GM12801 (cell line): ENCODE data around the gene GON4L.

ENCODE experiments used
- CTCF ChIP-seq: IDR thresholded peaks from one replicate; pipeline ENCODE4 v1.5.1; 2011; ENCODE audit warnings: control low read depth; ENCODE audit not compliant: insufficient read length; ENCODE audit errors: extremely low read depth

The GON4L gene

DNA sequence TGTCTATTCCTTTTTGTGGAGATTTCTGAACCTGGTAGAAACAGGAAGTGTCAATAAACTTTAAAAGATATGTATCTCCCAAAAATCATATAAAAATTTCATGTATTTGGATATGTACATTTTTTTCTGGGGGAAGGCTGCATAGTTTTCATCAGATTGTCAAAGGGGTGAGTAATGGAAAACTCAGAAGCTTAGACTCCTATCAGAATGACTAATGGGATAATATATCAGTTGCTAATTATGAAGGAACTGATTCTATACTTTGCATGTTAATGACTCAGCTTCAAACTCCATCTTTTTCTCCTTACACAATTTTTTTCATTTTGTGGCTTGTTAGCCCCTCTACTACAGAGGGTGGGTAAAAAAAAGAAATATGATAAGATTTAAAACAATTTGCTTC is 55.9 kb downstream of the GON4L start:
- no peak for TF ChIP-seq CTCF

- TF ChIP-seq CTCF, result no peak
Observed at GRCh38 chr1:155794605-155795245, 62.3 kb downstream of the GON4L start.

DNA sequence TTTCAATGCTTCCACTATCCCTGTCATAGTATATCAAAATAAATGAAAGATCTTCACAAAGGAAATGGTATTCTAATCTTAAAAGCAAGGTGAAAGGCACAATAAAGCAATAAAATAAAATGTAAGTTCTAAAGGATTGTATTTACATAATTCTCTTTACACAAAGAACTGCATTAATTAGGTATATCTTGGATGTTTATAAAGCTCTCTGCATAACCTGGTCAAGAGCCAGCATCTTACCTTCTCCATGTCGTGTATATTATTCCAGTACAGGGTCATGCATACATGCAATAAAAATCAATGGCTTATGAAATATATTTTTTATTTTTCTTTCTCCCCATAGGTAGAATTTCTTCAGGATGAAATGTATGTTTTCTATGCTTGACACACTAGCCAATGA is 63.8 kb downstream of the GON4L start:
- TF ChIP-seq CTCF, result no peak

- TF ChIP-seq CTCF, result no peak
Observed at GRCh38 chr1:155777582-155777981, 79.4 kb downstream of the GON4L start.

- TF ChIP-seq CTCF, result no peak
Observed at GRCh38 chr1:155776414-155776813, 80.6 kb downstream of the GON4L start.

GRCh38 chr1:155773221-155773620 is 83.8 kb downstream of the GON4L start:
- TF ChIP-seq CTCF, result no peak

GRCh38 chr1:155769257-155769656 is 87.8 kb downstream of the GON4L start:
- no peak for TF ChIP-seq CTCF
